Esophagus squamous epithelium (tissue), 4 donors: ENCODE data around the gene GPR35.

ENCODE experiments used
- POLR2A ChIP-seq, 4 donors: fragments of 450-650 bp; IDR thresholded peaks; one replicate each; pipeline ENCODE4 v1.6.1; 2017; ENCODE audit warnings: antibody characterized with exemption in 4 of 4, mild to moderate bottlenecking in 4 of 4, moderate library complexity in 3 of 4
- TF ChIP-seq, protein P1 (sequence below), 6 experiments: fragments of 450-650 bp in 4 of 6; fragments of 200-600 bp in 2 of 6; sonication (generic) in 2 of 6; IDR thresholded peaks; one replicate each; pipeline ENCODE4 v1.5.1; 2016 to 2019; ENCODE audit warnings: antibody characterized with exemption in 6 of 6, mild to moderate bottlenecking in 4 of 6, moderate library complexity in 4 of 6

DNA sequence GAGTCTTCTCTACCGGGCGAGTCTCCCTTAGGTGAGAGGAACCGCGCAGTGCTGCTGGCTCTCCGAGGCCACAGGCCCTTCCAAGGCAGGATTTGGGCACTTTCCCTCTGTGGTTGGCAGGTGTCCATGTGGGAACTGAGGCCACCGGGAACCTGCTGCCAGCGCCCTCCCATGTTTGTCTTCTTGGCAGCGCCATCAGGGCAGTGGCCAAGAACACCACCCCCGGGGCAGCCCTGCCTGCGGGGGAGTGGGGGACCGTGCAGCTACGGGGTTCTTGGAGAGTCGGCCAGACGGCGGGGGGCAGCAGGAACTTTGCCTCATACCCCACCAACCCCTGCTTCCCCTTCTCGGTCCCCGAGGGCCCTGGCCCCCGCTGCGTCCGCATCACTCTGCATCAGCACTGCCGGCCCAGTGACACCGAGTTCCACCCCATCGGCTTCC, 28.8 kb upstream of the GPR35 start:
- TF ChIP-seq, protein P1, sequence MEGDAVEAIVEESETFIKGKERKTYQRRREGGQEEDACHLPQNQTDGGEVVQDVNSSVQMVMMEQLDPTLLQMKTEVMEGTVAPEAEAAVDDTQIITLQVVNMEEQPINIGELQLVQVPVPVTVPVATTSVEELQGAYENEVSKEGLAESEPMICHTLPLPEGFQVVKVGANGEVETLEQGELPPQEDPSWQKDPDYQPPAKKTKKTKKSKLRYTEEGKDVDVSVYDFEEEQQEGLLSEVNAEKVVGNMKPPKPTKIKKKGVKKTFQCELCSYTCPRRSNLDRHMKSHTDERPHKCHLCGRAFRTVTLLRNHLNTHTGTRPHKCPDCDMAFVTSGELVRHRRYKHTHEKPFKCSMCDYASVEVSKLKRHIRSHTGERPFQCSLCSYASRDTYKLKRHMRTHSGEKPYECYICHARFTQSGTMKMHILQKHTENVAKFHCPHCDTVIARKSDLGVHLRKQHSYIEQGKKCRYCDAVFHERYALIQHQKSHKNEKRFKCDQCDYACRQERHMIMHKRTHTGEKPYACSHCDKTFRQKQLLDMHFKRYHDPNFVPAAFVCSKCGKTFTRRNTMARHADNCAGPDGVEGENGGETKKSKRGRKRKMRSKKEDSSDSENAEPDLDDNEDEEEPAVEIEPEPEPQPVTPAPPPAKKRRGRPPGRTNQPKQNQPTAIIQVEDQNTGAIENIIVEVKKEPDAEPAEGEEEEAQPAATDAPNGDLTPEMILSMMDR (IDR thresholded peaks at IDR 0.05): no peak
- no peak for TF ChIP-seq POLR2A (IDR thresholded peaks at IDR 0.05)
